Cerebellar cortex (tissue), 1 donor: Measurements from ENCODE around the gene IFT22.
A peak's percentile ranks its signal among the peaks of the same experiment; 100 is the strongest.
"Not testable (repeated sequence)": the region's sequence is repeated elsewhere in the genome, so short reads cannot be mapped to it uniquely, and the experiment has no call there.

Experiments used
- DNase-seq: peaks from one replicate; pipeline ENCODE4 v3.0.0-alpha.2; 2015; ENCODE audit warnings: low spot score

Gene IFT22

GRCh38 chr7:101321491-101322401 lies at the start of gene IFT22:
Gene IFT22 (minus strand): TSS chr7:101321812. CDS start chr7:101321709, 103 bp downstream.
- DNase-seq, result peak; percentile 92

- no peak for DNase-seq
These were observed 49.2 kb upstream of the IFT22 start for GRCh38 chr7:101370836-101371235.

DNA sequence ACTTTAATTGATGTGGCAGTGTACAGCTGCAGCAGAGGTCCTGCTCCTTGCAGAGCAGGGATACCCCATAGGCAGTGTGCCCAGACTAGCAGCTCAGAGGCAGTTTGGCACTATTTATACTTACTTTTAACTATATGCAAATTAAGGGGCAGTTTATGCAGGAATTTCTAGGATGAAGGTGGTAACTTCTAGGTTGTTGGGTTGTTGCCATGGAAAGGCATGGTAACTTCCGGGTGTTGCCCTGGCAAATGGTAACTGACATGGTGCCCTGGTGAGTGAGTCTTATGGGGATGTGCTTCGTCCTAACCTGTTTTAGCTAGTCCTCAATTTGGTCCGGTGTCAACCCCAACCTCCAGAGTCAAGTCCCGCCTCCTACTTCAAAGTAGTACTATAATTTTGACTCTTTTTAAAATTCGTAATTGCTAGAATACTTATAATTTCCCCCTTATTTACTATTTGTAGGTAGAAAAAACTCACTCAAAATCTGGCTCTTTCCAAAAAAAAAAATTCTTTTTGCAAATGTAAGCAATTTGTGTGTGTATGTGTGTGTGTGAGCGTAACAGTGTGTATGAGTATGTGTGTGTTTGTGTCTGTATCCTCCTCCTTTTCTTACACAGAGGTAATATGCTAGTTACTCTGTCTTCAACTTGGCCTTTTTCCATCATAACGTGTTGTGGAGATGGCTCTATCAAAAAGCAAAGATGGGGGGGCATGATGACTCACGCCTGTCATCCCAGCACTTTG lies 47.0 kb upstream of the IFT22 start:
- DNase-seq, result no peak

DNA sequence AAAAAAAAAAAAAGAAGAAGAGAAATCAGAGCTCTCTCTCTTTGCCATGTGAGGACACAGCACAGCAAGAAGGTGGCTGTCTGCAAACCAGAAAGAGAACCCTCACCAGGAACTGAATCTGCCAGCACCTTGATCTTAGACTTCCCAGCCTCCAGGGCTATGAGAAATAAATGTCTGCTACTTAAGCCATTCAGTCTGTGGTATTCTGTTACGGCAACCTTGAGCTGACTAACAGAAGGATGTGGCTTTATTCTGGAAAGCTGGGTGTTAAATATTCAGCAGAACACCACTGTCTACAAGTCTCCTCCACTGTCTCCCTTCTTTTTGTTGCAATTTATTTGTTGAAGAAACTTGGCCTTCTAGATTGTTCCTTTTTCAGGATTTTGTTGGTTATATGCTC lies 46.1 kb upstream of the IFT22 start:
- no peak for DNase-seq

- no peak for DNase-seq
These were observed 44.3 kb upstream of the IFT22 start for GRCh38 chr7:101365956-101366355.

DNA sequence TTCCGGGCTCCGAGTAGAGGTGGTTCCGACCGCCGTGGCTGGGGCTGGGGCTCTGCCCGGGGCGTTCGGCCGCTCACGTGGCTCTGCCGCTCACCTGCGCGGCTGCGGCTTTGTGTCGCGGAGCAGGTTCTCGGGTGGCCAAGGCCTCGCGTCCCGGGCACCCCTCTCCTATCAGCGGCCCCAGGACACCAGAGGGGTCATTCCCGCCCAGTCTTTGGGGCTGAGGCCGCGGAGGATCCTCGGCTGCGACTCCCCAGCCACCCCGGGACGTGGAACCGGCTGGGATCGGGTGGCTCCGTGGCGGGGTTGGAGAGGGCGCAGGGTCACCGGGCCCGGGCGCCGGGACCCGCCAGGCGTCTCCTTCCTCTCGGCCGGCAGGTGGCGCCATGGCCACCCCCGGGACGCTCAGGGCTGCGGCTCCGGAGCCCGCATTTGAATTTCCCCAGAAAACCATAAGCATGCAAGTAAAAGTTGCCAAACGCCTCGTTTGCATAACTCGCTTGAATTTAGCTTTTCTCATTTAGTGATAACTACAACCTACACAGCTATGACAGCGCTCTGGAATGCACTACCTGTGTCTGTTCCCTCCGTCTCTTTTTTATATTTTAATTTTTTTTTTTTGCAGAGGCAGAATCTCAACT lies 42.2 kb upstream of the IFT22 start:
- DNase-seq, result peak; percentile 79

- DNase-seq, result no peak
These were observed 41.7 kb upstream of the IFT22 start for GRCh38 chr7:101363196-101363733.

- DNase-seq, result peak; percentile 51
These were observed 41.0 kb upstream of the IFT22 start, which contains the start of gene COL26A1 for GRCh38 chr7:101362334-101363195. Gene COL26A1 (plus strand): TSS chr7:101362875. CDS start chr7:101363033, 158 bp downstream.

- DNase-seq, result no peak
These were observed 35.8 kb upstream of the IFT22 start for GRCh38 chr7:101357433-101357832.

GRCh38 chr7:101352920-101353308 lies 31.3 kb upstream of the IFT22 start:
- no peak for DNase-seq

DNA sequence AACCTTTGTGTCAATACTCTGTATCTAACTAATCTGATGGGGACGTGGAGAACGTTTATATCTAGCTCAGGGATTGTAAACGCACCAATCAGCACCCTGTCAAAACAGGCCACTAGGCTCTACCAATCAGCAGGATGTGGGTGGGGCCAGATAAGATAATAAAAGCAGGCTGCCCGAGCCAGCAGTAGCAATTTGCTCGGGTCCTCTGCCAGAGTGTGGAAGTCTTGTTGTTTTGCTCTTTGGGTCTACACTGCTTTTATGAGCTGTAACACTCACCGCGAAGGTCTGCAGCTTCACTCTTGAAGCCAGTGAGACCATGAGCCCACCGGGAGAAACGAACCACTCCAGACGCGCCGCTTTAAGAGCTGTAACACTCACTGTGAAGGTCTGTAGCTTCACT lies 27.7 kb upstream of the IFT22 start:
- DNase-seq, result peak; percentile 21

DNA sequence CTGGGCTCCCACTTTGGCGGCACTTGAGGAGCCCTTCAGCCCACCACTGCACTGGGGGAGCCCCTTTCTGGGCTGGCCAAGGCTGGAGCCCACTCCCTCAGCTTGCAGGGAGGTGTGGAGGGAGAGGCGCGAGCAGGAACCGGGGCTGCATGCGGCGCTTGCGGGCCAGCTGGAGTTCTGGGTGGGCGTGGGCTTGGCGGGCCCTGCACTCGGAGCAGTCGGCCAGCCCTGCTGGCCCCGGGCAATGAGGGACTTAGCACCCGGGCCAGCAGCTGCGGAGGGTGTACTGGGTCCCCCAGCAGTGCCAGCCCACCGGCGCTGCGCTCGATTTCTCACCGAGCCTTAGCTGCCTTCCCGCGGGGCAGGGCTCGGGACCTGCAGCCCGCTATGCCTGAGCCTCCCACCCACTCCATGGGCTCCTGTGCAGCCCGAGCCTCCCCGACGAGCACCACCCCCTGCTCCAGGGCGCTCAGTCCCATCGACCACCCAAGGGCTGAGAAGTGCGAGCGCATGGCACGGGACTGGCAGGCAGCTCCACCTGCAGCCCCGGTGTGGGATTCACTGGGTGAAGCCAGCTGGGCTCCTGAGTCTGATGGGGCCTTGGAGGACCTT lies 26.9 kb upstream of the IFT22 start:
- not testable (repeated sequence) for DNase-seq

DNA sequence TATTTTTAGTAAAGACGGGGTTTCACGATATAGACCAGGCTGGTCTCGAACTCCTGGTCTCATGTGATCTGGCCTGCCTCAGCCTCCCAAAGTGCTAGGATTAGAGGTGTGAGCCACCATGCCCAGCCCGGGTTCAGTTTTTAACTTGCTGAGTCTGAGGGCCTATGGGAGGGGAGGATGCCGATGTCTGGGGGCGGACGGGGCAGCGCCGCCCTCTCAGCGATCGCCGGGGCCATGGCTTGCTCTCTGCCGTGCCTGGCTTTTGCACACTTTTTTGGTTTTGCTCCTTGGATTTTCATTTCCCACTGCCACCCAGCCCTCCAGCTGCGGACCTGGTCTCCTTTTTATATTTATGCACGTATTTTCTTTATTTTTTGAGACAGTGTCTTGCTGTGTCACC lies 25.9 kb upstream of the IFT22 start:
- DNase-seq, result no peak

DNA sequence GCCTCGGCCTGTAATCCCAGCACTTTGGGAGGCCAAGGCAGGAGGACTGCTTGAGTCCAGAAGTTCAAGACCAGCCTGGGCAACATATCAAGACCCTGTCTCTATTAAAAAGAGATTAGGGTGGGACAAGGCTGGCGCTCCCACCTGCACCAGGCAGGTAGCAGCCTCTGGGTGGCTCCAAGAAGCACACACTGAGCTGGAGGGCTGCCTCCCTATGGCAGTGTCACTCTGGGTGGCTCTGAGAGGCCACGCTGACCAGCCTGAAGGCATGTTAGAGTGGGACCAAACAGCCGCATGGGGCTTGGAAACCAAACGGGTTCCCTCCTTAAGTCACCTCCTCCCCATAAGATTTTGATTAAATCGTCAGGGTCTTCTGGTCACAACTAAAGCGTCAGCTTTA lies 21.3 kb upstream of the IFT22 start:
- no peak for DNase-seq

GRCh38 chr7:101340379-101340778 lies 18.8 kb upstream of the IFT22 start:
- DNase-seq, result no peak

DNA sequence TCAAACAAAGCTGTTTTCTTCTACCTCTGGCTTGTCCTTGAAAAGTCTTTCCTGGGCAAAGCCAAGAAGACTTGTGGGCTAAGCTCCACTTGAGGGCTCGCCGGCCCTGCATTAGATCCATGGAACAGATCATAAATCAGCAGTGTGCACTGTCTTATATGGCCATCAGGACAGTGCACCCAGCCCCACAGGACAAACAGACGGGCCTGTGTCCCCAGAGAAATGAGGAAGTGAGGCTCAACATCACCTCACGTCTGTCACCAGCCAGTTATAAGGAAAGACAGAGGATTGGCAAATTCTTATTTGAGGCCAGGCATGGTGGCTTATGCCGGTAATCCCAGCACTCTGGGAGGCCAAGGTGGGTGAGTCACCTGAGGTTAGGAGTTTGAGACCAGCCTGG lies 12.3 kb upstream of the IFT22 start:
- no peak for DNase-seq

GRCh38 chr7:101332026-101332425 lies 10.4 kb upstream of the IFT22 start:
- no peak for DNase-seq

DNA sequence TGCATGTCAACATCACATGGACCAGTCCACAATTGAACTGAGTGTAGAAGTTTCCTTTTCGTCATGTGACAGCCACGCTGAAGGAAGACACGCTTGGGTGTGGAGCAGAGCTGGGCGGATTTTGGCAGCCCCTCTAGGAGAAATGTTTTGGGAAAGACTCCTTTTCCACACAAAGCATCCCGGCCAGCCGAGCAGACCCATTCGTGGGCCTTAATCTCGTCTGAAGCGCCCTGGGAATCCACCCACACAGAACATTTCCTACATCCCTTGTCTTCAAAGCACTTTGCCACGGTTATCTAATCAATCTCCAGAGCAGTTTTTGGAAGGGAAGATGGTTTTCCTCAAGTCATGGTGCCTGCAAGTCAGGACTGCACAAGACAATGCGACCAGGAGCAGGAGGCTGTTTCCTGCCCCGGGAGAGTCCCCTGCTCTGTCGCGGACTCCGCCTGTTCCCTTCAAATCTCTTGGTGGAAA lies 8.4 kb upstream of the IFT22 start:
- no peak for DNase-seq

GRCh38 chr7:101328159-101328558 lies 6.5 kb upstream of the IFT22 start:
- DNase-seq, result no peak

DNA sequence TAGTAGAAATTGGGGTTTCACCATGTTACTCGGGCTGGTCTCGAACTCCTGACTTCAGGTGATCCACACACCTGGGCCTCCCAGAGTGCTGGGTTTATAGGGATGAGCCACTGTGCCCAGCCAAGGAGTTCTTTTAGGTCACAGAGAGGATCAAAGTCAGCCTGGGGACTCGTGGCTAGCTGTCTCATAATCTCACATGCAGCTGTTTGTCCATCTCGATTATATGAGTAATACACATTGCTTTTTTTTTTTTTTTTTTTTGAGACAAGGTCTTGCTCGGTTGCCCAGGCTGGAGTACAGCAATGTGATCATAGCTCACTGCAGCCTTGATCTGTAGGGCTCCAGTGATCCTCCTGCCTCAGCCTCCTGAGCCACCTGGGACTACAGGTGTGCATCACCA lies 2.2 kb downstream of the IFT22 start:
- DNase-seq, result no peak

GRCh38 chr7:101315336-101315735 lies 6.3 kb downstream of the IFT22 start:
- DNase-seq, result peak; percentile 75
